NCI-H2029 (cell line): ENCODE measurements around the gene GNLY.

Experiments
- DNase-seq: peaks from one replicate; lab custom pipeline; 2025; lab: John Stamatoyannopoulos, UW

GNLY gene

DNA sequence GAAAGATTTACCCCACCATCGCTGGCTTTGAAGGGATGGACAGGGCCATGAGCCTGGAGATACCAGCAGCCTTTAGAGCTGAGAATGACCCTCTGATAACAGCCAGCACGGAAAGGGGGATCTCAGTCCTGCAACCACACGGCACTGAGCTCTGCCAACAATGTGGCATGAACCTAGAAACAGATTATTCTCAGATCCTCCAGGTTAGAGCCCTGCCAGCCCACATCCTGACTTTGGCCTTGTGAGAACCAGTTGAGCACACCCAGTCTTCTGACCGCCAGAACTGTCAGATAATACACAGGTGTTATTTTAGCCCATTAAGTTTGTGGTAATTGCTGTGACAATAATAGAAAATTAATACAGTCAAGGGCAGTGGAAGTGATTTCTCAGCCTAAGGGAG, 9.4 kb upstream of the GNLY start:
- no peak for DNase-seq

DNA sequence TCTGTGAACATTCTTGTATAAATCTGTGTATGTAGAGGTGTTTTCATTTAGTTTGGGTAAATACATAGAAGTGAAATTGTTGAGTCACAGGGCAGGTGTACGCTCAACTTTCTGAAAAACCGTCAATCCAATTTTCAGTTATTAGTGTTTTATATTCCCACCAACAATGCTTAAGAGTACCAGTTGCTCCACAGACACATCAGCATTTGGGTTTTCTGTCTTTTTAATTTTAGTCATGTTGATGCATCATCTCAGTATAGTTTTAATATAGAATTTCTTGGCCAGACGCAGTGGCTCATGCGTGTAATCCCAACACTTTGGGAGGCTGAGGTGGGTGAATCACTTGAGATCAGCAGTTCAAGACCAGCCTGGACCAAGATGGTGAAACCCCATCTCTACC, 3.2 kb upstream of the GNLY start:
- DNase-seq = no peak

- no peak for DNase-seq
These were observed 2.0 kb upstream of the GNLY start for GRCh38 chr2:85692039-85692645.

DNA sequence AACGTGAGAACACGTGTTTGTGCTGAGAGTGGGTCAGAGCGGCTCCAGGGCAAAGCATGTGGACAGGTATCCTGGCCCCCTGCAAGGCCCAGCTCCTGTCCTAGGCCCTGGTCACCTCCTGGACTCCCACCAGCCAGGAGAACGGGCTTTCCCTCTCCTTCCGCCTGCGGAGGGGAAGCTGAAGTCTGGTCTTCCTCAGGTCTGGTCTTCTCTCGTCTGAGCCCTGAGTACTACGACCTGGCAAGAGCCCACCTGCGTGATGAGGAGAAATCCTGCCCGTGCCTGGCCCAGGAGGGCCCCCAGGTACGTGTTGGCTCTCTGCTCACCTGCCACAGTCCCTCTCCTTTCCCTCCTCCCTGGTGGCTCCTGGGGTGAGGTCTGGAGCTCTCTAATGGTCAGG, 963 bp downstream of the GNLY start:
- no peak for DNase-seq

DNA sequence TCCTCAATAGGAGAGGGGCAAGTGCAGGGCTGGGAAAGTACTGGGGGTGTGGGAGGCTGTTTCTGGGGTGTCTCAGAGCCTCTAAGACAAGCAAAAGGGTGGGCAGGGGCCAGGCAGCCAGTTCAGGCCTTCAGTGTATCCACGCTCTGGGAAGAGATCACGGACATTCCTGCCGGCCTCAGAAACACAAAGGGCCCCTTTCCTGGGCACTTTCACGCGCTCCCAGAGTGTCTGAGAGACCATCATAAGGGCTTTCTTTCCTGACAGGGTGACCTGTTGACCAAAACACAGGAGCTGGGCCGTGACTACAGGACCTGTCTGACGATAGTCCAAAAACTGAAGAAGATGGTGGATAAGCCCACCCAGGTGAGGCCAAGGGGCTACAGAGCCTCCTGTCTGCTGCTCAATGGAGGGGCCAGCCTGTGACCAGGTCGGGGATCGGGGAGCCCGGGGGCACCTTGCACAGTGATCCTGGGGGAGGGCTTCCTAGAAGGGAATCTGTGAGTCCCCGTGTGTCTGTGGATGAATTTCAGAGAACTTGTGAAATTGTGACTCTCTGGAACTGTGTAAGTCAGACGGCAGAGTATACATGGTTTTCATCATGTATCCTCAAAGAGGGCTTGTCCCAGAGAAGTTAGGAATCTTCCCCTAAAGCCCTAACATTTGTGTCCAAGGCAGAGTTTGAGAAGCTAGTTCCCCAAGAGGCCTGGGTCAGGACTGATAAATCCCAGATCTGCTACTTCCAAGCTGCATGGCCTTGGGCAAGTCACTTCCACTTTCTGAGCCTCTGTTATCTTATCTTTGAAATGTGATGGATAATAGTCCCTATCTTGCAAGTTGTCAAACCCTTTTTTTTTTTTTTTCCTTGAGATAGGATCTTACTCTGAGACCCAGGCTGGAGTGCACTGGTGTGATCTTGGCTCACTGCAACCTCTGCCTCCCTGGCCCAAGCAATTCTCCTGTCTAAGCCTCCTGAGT, 1.8 kb downstream of the GNLY start:
- DNase-seq = no peak

DNA sequence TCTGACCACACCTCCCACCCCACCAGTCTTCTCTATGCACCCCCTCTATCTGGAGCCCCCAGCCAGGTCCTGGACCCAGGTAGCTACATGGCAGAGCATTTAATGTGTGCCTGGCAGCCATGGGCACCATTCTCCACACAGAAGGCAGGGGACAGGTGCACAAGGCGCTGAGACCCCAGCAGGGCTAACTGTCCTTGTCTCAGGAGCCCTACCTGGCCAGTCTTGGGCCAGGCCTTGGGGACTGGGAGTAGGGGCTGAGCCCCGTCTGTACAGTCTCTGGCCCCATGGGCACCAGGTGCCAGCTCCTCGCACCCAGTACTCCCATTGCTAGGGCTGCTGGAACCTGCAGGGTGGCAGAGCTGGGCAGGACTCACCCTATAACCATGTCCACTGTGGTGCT, 2.9 kb downstream of the GNLY start:
- no peak for DNase-seq

GRCh38 chr2:85697716-85698115, 3.6 kb downstream of the GNLY start:
- DNase-seq = no peak

- no peak for DNase-seq
These were observed 4.2 kb downstream of the GNLY start for GRCh38 chr2:85698184-85698879.

DNA sequence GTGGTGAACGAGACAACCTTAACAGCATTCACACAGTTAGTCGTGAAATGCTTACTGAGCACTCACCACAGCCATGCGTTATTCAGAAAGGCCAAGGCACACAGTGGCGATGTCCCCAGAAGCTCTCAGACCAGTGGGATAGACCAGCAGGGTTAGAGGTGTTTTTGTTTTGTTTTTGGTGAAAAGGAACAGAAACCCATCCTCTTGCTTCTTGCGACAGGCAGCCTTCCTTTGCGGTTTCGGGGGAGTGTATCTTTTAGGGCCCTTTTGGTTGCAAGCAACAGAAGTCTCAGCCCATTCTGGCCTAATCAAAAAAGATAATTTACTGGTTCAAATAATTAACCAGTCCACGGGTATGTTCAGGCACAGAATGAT, 4.7 kb downstream of the GNLY start:
- DNase-seq = no peak

DNA sequence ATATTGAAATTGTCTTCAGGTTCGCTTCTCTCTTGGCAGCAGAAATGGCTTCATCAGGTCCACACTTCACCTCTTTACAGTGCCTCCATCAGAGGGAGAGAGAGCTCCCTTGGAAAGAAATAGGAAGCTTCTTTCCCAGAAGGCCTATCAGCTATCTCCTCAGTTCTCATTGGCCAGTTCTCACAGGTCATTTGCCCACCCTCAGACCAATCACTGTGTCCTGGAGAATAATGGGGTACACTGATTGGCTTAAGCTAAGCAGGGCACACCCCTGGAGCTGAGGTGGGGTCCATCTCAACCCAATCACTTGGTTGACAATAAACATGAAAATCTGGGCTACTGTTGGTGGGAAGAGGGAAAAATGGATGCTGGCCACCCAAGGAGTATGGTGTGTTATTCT, 5.2 kb downstream of the GNLY start:
- DNase-seq = no peak

GRCh38 chr2:85702172-85702571, 8.0 kb downstream of the GNLY start:
- no peak for DNase-seq

DNA sequence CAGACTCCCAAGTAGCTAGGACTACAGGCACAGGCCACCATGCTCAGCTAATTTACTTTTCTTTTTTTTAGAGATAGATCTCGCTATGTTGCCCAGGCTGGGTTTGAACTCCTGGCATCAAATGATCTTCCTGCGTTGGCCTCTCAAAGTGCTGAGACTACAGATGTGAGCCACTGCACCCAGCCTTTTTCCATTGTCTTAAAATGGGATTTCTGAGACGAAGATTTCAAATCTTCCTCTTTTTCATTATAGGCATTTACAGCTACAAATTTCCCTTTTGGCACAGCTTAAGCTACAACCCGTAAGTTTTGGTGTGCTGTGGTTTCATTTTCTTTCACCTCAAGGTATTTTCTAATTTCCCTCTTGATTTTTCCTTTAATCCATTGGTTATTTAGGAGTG, 8.6 kb downstream of the GNLY start:
- DNase-seq = no peak

DNA sequence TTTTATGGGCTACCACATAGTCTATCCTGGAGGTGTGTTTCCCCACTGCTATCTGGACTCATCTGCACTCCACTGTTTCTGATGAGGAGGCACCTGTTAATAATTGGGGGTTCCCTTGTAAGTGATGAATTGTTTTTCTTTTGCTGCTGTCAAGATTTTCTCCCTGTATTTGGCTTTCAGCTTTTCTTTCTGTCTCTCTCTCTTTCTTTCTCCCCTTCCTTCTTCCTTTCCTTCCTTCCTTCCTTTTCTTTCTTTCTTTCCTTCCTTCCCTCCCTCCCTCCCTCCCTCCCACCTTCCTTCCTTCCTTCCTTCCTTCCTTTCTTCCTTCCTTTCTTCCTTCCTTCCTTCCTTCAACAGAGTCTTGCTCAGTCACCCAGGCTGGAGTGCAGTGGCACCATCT, 9.2 kb downstream of the GNLY start:
- DNase-seq = no peak

DNA sequence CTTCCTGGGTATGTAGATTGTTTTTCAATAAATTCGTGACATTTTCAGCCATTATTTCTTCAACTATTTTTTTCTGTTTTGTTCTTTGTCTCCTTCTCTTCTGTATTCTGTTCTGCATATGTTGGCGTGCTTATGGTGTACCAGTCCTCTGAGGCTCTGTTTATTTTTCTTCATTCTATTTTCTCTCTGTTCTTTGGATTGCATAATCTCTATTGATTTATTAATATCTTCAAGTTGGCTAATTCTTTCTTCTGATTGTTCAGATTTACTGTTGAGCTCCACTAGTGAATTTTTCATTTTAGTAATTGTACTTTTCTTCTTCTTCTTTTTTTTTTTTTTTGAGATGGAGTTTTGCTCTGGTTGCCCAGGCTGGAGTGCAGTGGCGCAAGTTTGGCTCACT, 9.9 kb downstream of the GNLY start:
- DNase-seq = no peak

DNA sequence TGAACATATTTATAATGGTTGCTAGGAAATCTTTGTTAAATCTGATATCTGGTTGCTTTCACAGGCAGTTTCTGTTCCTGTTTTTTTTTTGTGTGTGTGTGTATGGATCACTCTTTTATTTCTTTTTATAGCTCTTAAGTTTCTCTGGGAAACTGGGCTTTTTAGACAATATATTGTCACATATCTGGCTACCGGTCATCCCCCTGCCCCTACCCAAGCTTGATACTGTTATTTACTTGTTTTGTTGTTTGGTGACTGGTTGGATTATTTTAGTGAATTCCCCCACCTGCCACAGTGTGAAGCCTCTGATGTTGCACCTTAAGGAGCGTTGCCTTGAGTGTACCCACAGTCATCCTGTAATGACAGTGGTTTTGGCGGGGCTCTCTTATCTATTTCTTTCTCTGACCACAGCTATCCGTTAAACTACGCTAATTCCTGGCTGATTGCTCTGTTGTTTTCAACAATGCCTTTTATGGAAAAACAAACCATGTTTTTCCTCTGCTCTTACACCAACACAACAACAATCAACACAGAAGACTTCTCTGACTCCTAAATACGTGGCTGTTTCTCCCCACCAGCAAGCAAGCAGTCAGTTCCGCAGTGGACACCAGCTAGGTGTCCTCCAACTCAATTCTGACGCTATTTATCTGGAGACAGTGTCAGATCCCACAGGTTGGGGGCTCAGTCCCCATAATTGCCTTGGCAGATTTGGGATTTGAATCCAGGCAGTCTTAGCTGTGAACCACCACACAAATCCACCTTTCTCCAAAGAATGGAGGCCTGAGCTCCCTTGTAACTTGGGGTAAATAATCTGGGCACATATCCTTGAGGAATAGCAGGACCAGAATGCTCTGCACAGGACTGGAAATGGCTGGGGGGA, 10.9 kb downstream of the GNLY start:
- no peak for DNase-seq

GRCh38 chr2:85705680-85706039, 11.5 kb downstream of the GNLY start:
- peak; percentile 18 for DNase-seq

DNA sequence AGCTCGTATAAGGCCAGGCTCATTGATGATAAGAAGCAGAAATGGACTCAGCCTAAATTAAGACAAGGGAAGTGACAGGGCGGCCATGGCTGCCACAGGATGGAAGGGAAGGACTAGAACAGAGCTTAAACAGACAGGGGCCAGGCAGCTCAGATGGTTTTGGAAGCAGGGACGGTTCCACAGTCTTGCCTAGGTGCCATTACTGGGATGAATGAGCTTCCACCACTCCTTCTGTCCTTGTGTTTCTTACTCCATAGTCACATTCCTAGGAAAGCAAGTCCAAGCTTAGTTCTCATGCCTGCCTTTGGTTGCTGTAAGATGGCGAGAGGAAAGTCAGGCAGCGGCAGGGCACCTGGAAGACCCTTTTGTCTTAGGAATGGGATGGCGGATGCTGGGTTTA, 11.9 kb downstream of the GNLY start:
- DNase-seq = no peak

DNA sequence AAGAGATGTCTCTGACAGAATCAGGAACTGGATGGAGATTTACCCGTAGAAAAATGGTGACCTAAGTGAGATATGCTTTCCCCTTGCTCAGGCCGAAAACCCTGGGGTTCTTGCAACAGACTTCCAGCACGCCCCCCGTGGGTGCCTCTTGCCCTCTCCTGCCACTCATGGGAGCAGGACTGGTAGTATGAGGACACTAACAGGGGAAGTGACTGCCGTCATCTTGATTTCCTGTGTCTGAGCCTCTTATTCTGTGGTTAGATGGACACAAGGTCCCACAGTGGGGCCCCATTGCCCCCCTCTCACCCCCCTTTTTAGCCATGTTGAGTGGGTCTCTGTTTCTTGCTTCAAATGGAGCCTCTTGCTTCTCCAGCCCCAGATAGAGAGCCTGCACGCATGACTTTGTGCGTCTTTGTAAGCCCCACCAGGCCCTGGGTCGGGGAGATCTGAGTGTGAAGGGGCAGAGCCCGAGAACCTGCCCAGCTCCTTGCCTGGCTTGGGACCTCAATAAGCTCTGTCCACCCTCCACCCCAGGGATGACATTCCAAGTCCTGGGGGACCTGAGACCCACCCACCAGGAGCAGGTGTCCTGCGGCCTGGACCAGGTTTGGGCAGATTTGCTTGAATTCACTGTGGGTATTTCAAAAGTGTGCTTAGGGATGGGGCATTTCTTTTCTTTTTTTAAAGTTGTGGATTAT, 12.6 kb downstream of the GNLY start:
- no peak for DNase-seq

- peak; percentile 76 for DNase-seq
These were observed 13.1 kb downstream of the GNLY start for GRCh38 chr2:85707304-85707703.

DNA sequence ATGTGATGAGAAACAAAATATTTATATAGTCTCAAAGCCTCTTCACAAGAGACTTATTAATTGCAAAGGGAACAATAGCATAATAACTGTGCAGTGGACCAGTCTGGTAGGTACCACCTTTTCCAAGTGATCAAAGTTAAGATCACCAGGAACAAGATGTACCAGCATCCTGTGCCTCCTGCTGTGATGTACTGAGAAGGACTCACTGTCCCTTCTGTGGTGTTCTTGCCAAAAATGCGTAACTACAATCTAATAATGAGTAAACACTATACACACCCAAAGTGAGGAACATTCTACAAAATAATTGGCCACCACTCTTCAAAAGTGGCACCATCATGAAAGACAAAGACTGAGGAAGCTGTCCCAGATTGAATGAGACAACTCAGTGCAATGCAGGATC, 14.5 kb downstream of the GNLY start:
- no peak for DNase-seq

DNA sequence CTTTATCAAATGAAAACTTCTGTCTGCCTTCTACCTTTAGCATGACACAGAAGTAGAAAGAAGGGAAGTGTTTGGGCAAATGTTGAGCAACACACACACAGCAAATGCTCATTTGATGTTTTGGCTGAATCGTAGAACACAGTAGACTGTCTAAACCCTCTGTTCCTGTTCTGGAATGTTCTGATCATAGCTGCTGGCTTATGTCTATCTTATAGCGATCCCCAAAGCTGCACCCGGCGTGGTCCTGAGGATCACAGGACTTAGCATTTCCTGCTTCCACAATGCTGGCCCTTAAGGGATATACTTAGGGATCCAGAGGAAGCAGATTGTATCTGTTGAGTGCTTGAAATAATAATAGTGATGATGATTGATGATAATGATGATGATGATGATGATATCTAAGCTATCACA, 15.2 kb downstream of the GNLY start:
- no peak for DNase-seq
